Measurements from ENCODE around the gene STAB2.

DNA sequence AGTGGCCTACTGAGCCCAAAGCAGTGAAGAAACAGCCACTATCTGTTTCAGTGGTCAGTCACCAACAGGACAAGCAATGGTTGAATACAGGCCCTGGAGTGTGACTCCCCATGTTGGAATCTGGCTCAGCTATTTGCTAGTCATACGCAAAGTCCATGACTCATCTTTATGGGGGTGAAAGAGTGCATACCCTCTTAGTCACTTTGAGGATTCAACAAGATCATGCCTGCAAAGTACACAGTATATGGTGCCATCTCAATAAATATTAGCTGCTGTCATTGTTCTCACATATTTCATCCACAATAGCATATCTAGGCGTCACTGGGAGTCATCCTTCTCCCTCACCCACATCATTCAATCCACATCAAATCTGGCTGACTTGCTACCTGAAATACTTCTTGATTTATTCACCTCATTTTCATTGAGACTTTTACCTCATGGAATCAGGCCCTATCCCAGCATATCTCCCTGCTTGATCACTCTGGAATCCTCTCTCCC is 26.4 kb upstream of the STAB2 start:
- TF ChIP-seq, protein P1, sequence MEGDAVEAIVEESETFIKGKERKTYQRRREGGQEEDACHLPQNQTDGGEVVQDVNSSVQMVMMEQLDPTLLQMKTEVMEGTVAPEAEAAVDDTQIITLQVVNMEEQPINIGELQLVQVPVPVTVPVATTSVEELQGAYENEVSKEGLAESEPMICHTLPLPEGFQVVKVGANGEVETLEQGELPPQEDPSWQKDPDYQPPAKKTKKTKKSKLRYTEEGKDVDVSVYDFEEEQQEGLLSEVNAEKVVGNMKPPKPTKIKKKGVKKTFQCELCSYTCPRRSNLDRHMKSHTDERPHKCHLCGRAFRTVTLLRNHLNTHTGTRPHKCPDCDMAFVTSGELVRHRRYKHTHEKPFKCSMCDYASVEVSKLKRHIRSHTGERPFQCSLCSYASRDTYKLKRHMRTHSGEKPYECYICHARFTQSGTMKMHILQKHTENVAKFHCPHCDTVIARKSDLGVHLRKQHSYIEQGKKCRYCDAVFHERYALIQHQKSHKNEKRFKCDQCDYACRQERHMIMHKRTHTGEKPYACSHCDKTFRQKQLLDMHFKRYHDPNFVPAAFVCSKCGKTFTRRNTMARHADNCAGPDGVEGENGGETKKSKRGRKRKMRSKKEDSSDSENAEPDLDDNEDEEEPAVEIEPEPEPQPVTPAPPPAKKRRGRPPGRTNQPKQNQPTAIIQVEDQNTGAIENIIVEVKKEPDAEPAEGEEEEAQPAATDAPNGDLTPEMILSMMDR (IDR thresholded peaks at IDR 0.05; ENCODE audit: low read length), result no peak
- TF ChIP-seq EZH2 (IDR thresholded peaks at IDR 0.05; ENCODE audit: borderline replicate concordance, low read length), result no peak
